Measurements from ENCODE around the gene ALG9. TPM values are rescaled to one million over a fixed set of nuclear protein-coding genes. Genes with fewer than 3 reads are reported as not detected.

ALG9 gene
- total RNA-seq, 3 donors from 2014 or later (not counting 1 experiment from before 2014, with no cell fraction given) = 30.6 to 37.1 (median 35.4) TPM

DNA sequence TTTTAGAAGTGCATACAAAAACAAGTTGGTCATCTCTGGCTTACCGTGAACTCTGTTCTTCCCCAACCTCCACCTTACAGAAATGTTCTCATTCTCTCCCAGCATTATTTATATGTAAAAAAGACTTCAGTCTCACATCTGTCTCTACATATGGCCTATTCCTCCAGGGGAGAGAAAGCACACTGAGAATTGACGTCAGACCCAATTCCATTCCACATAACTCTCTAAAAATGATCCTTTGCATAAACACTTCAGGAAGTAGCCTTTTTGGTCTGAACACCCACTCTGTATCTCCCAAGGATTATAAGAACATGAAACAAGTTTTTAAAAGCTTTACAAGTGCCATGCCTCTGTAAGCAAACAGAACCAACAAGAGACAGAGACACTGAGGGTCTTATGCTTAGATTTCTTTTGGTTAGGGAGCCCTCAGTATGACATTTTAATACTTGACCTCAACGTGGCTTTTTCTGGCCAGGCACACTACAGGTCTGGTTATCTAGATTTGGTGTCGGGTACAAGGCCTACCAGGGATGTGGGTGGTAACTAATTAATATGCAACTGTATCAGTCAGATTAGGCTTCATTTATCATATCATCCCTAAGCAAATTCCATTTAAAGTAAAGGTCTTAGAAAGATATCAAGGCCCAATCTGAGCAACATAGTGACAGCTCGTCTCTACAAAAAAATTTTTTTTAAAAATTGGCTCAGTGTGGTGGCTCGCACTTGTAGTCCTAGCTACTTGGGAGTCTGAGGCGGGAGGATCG, 56.6 kb downstream of the ALG9 start:
- H3K9me3 Mint-ChIP-seq = no peaks in the 10 kb centered on the region
- Histone ChIP-seq H3K27me3 (ENCODE audit: control insufficient read depth, insufficient read depth, low read length) (no peaks in the 10 kb centered on the region), H3K4me1 (ENCODE audit: control insufficient read depth, insufficient read depth, low read length) (no peaks in the 10 kb centered on the region), H3K36me3 (ENCODE audit: control insufficient read depth, insufficient read depth, low read length) (no peaks in the 10 kb centered on the region), H3K9me3 (ENCODE audit: control insufficient read depth, insufficient read depth, low read length) (no peaks in the 10 kb centered on the region), H3K4me3 (ENCODE audit: low read length) (no peak overlapping the region), H3K27ac (ENCODE audit: low read length) (no peak overlapping the region)
- TF ChIP-seq, protein P1, sequence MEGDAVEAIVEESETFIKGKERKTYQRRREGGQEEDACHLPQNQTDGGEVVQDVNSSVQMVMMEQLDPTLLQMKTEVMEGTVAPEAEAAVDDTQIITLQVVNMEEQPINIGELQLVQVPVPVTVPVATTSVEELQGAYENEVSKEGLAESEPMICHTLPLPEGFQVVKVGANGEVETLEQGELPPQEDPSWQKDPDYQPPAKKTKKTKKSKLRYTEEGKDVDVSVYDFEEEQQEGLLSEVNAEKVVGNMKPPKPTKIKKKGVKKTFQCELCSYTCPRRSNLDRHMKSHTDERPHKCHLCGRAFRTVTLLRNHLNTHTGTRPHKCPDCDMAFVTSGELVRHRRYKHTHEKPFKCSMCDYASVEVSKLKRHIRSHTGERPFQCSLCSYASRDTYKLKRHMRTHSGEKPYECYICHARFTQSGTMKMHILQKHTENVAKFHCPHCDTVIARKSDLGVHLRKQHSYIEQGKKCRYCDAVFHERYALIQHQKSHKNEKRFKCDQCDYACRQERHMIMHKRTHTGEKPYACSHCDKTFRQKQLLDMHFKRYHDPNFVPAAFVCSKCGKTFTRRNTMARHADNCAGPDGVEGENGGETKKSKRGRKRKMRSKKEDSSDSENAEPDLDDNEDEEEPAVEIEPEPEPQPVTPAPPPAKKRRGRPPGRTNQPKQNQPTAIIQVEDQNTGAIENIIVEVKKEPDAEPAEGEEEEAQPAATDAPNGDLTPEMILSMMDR (IDR thresholded peaks at IDR 0.05) = no peak
- ATAC-seq = no peak
- H3K36me3 Mint-ChIP-seq = no peaks in the 10 kb centered on the region
- no peak for DNase-seq
- H3K27me3 Mint-ChIP-seq (ENCODE audit: low read depth in 2 of 2) = no peaks in the 10 kb centered on the region
- no peak overlapping the region for H3K27ac Mint-ChIP-seq
- intact Hi-C loops (cut with micrococcal nuclease) = no loop called here
- no peak overlapping the region for H3K4me3 Mint-ChIP-seq
- WGBS (ENCODE audit: insufficient coverage) = 92% methylated on average over 6 of the region's 8 CpGs
- peaks cover 0 to 8% of the 10 kb centered on the region in 2 donors for H3K4me1 Mint-ChIP-seq

DNA sequence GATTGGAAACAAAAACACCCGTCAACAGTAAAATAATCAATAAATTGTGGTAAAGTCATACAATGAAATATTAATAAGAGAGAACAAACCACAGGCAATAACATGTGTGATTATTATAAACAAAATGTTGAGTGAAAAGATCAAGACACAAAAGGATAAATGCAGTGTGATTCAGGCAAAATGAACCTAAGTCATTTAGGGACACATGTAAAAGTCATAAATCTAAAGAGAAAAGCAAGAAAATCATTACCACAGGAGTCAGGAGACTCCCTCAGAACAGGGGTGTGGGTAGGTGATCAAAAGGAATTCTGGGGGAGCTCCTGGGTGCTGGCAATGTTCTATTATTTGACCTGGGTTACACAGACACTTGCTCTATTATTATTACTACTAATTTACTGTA, 57.3 kb downstream of the ALG9 start:
- Mint-ChIP-seq H3K36me3 (no peaks in the 10 kb centered on the region), H3K9me3 (no peaks in the 10 kb centered on the region), H3K27ac (peak overlapping the region in 1 of 2 donors; percentile 7), H3K27me3 (ENCODE audit: low read depth in 2 of 2) (no peaks in the 10 kb centered on the region), H3K4me1 (peaks cover 0 to 8% of the 10 kb centered on the region in 2 donors), H3K4me3 (no peak overlapping the region)
- intact Hi-C loops (cut with micrococcal nuclease) = no loop called here
- TF ChIP-seq, protein P1 (IDR thresholded peaks at IDR 0.05) = no peak
- DNase-seq (no peak), ATAC-seq (no peak)
- WGBS (ENCODE audit: insufficient coverage) = no CpG with 5 or more reads among the region's 1 CpG
- Histone ChIP-seq H3K9me3 (ENCODE audit: control insufficient read depth, insufficient read depth, low read length) (no peaks in the 10 kb centered on the region), H3K27me3 (ENCODE audit: control insufficient read depth, insufficient read depth, low read length) (no peaks in the 10 kb centered on the region), H3K4me1 (ENCODE audit: control insufficient read depth, insufficient read depth, low read length) (no peaks in the 10 kb centered on the region), H3K4me3 (ENCODE audit: low read length) (no peak overlapping the region), H3K36me3 (ENCODE audit: control insufficient read depth, insufficient read depth, low read length) (peaks cover 5% of the 10 kb centered on the region), H3K27ac (ENCODE audit: low read length) (no peak overlapping the region)

DNA sequence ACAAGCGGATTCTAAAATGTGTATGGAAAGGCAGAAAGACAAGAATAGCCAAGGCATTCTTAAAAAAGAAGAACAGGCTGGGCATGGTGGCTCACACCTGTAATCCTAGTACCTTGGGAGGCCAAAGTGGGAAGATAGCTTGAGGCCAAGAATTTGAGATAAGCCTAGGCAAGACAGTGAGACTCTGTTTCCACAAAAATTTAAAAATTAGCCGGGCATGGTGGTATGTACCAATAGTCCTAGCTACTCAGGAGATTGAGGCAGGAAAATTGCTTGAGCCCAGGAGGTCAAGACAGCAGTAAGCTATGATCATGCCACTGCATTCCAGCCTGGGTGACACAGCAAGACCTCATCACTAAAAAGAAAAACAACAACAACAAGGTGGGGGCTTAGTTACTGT, 59.2 kb downstream of the ALG9 start:
- TF ChIP-seq, protein P1 (IDR thresholded peaks at IDR 0.05) = no peak
- DNase-seq = no peak
- 98% methylated on average over 2 of the region's 2 CpGs for WGBS (ENCODE audit: insufficient coverage)
- Histone ChIP-seq H3K27me3 (ENCODE audit: control insufficient read depth, insufficient read depth, low read length) (no peaks in the 10 kb centered on the region), H3K4me3 (ENCODE audit: low read length) (no peak overlapping the region), H3K9me3 (ENCODE audit: control insufficient read depth, insufficient read depth, low read length) (no peaks in the 10 kb centered on the region), H3K4me1 (ENCODE audit: control insufficient read depth, insufficient read depth, low read length) (no peaks in the 10 kb centered on the region), H3K36me3 (ENCODE audit: control insufficient read depth, insufficient read depth, low read length) (peaks cover 18% of the 10 kb centered on the region), H3K27ac (ENCODE audit: low read length) (no peak overlapping the region)
- H3K4me3 Mint-ChIP-seq = no peak overlapping the region
- no peaks in the 10 kb centered on the region for H3K9me3 Mint-ChIP-seq
- no peaks in the 10 kb centered on the region for H3K36me3 Mint-ChIP-seq
- intact Hi-C loops (cut with micrococcal nuclease) = no loop called here
- H3K27me3 Mint-ChIP-seq (ENCODE audit: low read depth in 2 of 2) = no peaks in the 10 kb centered on the region
- peaks cover 0 to 8% of the 10 kb centered on the region in 2 donors for H3K4me1 Mint-ChIP-seq
- H3K27ac Mint-ChIP-seq = no peak overlapping the region
- no peak for ATAC-seq

DNA sequence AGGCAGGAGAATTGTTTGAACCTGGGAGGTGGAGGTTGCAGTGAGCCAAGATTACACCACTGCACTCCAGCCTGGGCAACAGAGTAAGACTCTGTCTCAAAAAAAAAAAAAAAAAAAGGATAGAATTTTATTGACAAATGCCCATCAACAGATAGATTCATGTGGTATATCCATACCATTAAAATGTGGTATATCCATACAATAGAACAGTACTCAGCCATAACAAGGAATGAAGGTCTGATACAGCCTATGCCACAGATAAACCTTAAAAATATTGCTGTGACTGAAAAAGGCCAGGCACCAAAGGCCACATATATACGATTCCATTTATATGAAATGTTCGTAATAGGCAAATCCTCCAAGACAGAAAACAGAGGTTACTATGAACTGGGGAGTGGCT, 59.9 kb downstream of the ALG9 start:
- no peaks in the 10 kb centered on the region for H3K36me3 Mint-ChIP-seq
- Histone ChIP-seq H3K27me3 (ENCODE audit: control insufficient read depth, insufficient read depth, low read length) (no peaks in the 10 kb centered on the region), H3K9me3 (ENCODE audit: control insufficient read depth, insufficient read depth, low read length) (no peaks in the 10 kb centered on the region), H3K27ac (ENCODE audit: low read length) (no peak overlapping the region), H3K4me1 (ENCODE audit: control insufficient read depth, insufficient read depth, low read length) (no peaks in the 10 kb centered on the region), H3K36me3 (ENCODE audit: control insufficient read depth, insufficient read depth, low read length) (peaks cover 18% of the 10 kb centered on the region), H3K4me3 (ENCODE audit: low read length) (no peak overlapping the region)
- no peak overlapping the region for H3K27ac Mint-ChIP-seq
- DNase-seq = no peak
- TF ChIP-seq, protein P1 (IDR thresholded peaks at IDR 0.05) = no peak
- H3K4me1 Mint-ChIP-seq = peaks cover 0 to 8% of the 10 kb centered on the region in 2 donors
- 92% methylated on average over 2 of the region's 2 CpGs for WGBS (ENCODE audit: insufficient coverage)
- intact Hi-C loops (cut with micrococcal nuclease) = no loop called here
- H3K27me3 Mint-ChIP-seq (ENCODE audit: low read depth in 2 of 2) = no peaks in the 10 kb centered on the region
- ATAC-seq = no peak
- H3K9me3 Mint-ChIP-seq = no peaks in the 10 kb centered on the region
- no peak overlapping the region for H3K4me3 Mint-ChIP-seq

All from natural killer cell (primary cell).